Fibroblast of skin of right quadriceps (primary cell): Measurements from ENCODE around the gene ONECUT3.

ENCODE experiments used
- DNase-seq: peaks from one replicate; pipeline ENCODE4 v3.0.0-alpha.2; 2013

The ONECUT3 gene

GRCh38 chr19:1817553-1818179 lies 64.4 kb downstream of the ONECUT3 start:
- no peak for DNase-seq

GRCh38 chr19:1818549-1819195 lies 65.4 kb downstream of the ONECUT3 start:
- no peak for DNase-seq

GRCh38 chr19:1819341-1820255 lies 66.3 kb downstream of the ONECUT3 start:
- DNase-seq: no peak

- DNase-seq: no peak
Measured at GRCh38 chr19:1822210-1822609, 68.9 kb downstream of the ONECUT3 start.

GRCh38 chr19:1823020-1823419 lies 69.7 kb downstream of the ONECUT3 start:
- no peak for DNase-seq

- DNase-seq: no peak
Measured at GRCh38 chr19:1823539-1824251, 70.4 kb downstream of the ONECUT3 start.

- DNase-seq: no peak
Measured at GRCh38 chr19:1824252-1824622, 70.9 kb downstream of the ONECUT3 start.

- peak; percentile 58 for DNase-seq
Measured at GRCh38 chr19:1825909-1826556, 72.7 kb downstream of the ONECUT3 start.

GRCh38 chr19:1826557-1827521 lies 73.5 kb downstream of the ONECUT3 start:
- no peak for DNase-seq

- no peak for DNase-seq
Measured at GRCh38 chr19:1827566-1828278, 74.4 kb downstream of the ONECUT3 start.

- DNase-seq: no peak
Measured at GRCh38 chr19:1828279-1829238, 75.3 kb downstream of the ONECUT3 start.

GRCh38 chr19:1829958-1830357 lies 76.7 kb downstream of the ONECUT3 start:
- no peak for DNase-seq

- DNase-seq: no peak
Measured at GRCh38 chr19:1830568-1830967, 77.3 kb downstream of the ONECUT3 start.
